Right renal pelvis (tissue), 4 donors: ENCODE measurements around the gene GRPEL1. TPM values are rescaled to one million over a fixed set of nuclear protein-coding genes. Genes with fewer than 3 reads are reported as not detected.
"Not testable (repeated sequence)": the region's sequence is repeated elsewhere in the genome, so short reads cannot be mapped to it uniquely, and the experiment has no call there.

ENCODE experiments used
- DNase-seq, 4 donors: peaks; one replicate each; pipeline ENCODE4 v3.0.0-alpha.2; 2013; ENCODE audit warnings: low read depth in 4 of 4, low spot score in 3 of 4, missing footprints in 1 of 4
- polyA plus RNA-seq, 4 donors: library from polyadenylated mRNA; unstranded; fragments of 120-200 nt; gene quantifications; one replicate each; pipeline ENCODE4 v1.2.1, GENCODE V29; 2013; ENCODE audit not compliant: insufficient read length in 4 of 4

GRPEL1 gene
- polyA plus RNA-seq, 4 donors = 35.7 to 41.0 (median 38.3) TPM

GRCh38 chr4:7094916-7095315 is 27.1 kb upstream of the GRPEL1 start:
- no peak for DNase-seq

GRCh38 chr4:7092026-7092425 is 24.2 kb upstream of the GRPEL1 start:
- no peak for DNase-seq

GRCh38 chr4:7089213-7089986 is 21.5 kb upstream of the GRPEL1 start:
- no peak for DNase-seq

GRCh38 chr4:7087036-7087435 is 19.2 kb upstream of the GRPEL1 start:
- no peak for DNase-seq

- DNase-seq = no peak
Measured at GRCh38 chr4:7086384-7086783, 18.5 kb upstream of the GRPEL1 start.

- DNase-seq = not testable (repeated sequence)
Measured at GRCh38 chr4:7084564-7084961, 16.7 kb upstream of the GRPEL1 start.

- no peak for DNase-seq
Measured at GRCh38 chr4:7083597-7084563, 16.0 kb upstream of the GRPEL1 start.

GRCh38 chr4:7079909-7080308 is 12.0 kb upstream of the GRPEL1 start:
- DNase-seq = not testable (repeated sequence)

GRCh38 chr4:7079483-7079882 is 11.6 kb upstream of the GRPEL1 start:
- not testable (repeated sequence) for DNase-seq

GRCh38 chr4:7078025-7078424 is 10.2 kb upstream of the GRPEL1 start:
- DNase-seq = no peak

- no peak for DNase-seq
Measured at GRCh38 chr4:7077371-7077770, 9.5 kb upstream of the GRPEL1 start.

GRCh38 chr4:7076696-7077082 is 8.8 kb upstream of the GRPEL1 start:
- no peak for DNase-seq

GRCh38 chr4:7075962-7076695 is 8.3 kb upstream of the GRPEL1 start:
- DNase-seq = no peak

GRCh38 chr4:7074426-7074825 is 6.6 kb upstream of the GRPEL1 start:
- DNase-seq = no peak

GRCh38 chr4:7073526-7074390 is 5.9 kb upstream of the GRPEL1 start:
- peak in 1 of 4 donors; percentile 42 for DNase-seq

- DNase-seq = no peak
Measured at GRCh38 chr4:7073059-7073458, 5.2 kb upstream of the GRPEL1 start.

- DNase-seq = peak; percentile 58 to 74 (median 66)
Measured at GRCh38 chr4:7070729-7071511, 3.1 kb upstream of the GRPEL1 start.

GRCh38 chr4:7068883-7069282 is 1.0 kb upstream of the GRPEL1 start:
- DNase-seq = no peak

GRCh38 chr4:7068279-7068842 is 497 bp upstream of the GRPEL1 start:
- no peak for DNase-seq
